ENCODE measurements around the gene CCDC40. TPM values are rescaled to one million over a fixed set of nuclear protein-coding genes. Genes with fewer than 3 reads are reported as not detected.
A peak's percentile ranks its signal among the peaks of the same experiment; 100 is the strongest.

CCDC40 gene
- total and polyA plus RNA-seq, 10 donors: 0.30 to 8.3 (median 2.3) TPM

GRCh38 chr17:79996291-79996690, 40.2 kb upstream of the CCDC40 start:
- peaks cover 26 to 72% (median 59%) of the 10 kb centered on the region in 6 donors for H3K4me1 ChIP-seq
- TF ChIP-seq POLR2A (IDR thresholded peaks at IDR 0.05) (no peak), POLR2AphosphoS5 (IDR thresholded peaks at IDR 0.05) (no peak), CTCF (IDR thresholded peaks at IDR 0.05 in 8 of 11, conservative IDR thresholded peaks at IDR 0.05 in 3 of 11) (no peak)
- H3K27ac ChIP-seq: peak overlapping the region; percentile 69 to 95 (median 86)
- 55 to 76% (median 71%) methylated on average over 12 of the region's 12 CpGs for WGBS, 5 donors
- H3K27me3 ChIP-seq (replicated peaks in 1 of 7): peaks cover 0 to 17% (median 0%) of the 10 kb centered on the region in 7 donors
- peaks cover 0 to 2% (median 0%) of the 10 kb centered on the region in 6 donors for H3K36me3 ChIP-seq
- peak overlapping the region in 1 of 8 donors; percentile 53 for H3K4me3 ChIP-seq
- no peak for DNase-seq
- intact Hi-C loops (cut with DNase I; ENCODE audit: low total_unique reads): no loop called here
- no peaks in the 10 kb centered on the region for H3K9me3 ChIP-seq

GRCh38 chr17:79997011-79997660, 39.3 kb upstream of the CCDC40 start:
- 22 to 29% (median 26%) methylated on average over 15 of the region's 15 CpGs for WGBS, 5 donors

GRCh38 chr17:80000136-80000535, 36.3 kb upstream of the CCDC40 start:
- Histone ChIP-seq H3K27me3 (replicated peaks in 1 of 7) (no peaks in the 10 kb centered on the region), H3K4me1 (peaks cover 8 to 34% (median 26%) of the 10 kb centered on the region in 6 donors), H3K36me3 (peaks cover 0 to 21% (median 0%) of the 10 kb centered on the region in 6 donors), H3K9me3 (no peaks in the 10 kb centered on the region), H3K27ac (no peak overlapping the region), H3K4me3 (no peak overlapping the region)
- DNase-seq: no peak
- 86 to 95% (median 93%) methylated on average over 7 of the region's 7 CpGs for WGBS, 5 donors
- intact Hi-C loops (cut with DNase I; ENCODE audit: low total_unique reads): no loop called here
- TF ChIP-seq POLR2AphosphoS5 (IDR thresholded peaks at IDR 0.05) (no peak), CTCF (IDR thresholded peaks at IDR 0.05 in 8 of 11, conservative IDR thresholded peaks at IDR 0.05 in 3 of 11) (no peak), POLR2A (IDR thresholded peaks at IDR 0.05) (no peak)

More at GRCh38 chr17:79997011-79997660, 39.3 kb upstream of the CCDC40 start:
- TF ChIP-seq POLR2A (IDR thresholded peaks at IDR 0.05) (no peak), POLR2AphosphoS5 (IDR thresholded peaks at IDR 0.05) (peak; percentile 24 to 89 (median 66)), CTCF (IDR thresholded peaks at IDR 0.05 in 8 of 11, conservative IDR thresholded peaks at IDR 0.05 in 3 of 11) (peak in 3 of 11 experiments; percentile 8 to 42 (median 11))
- Histone ChIP-seq H3K27me3 (replicated peaks in 1 of 7) (peaks cover 0 to 11% (median 0%) of the 10 kb centered on the region in 7 donors), H3K4me1 (peaks cover 18 to 64% (median 51%) of the 10 kb centered on the region in 6 donors), H3K9me3 (no peaks in the 10 kb centered on the region), H3K27ac (peak overlapping the region; percentile 69 to 95 (median 86)), H3K36me3 (peaks cover 0 to 10% (median 0%) of the 10 kb centered on the region in 6 donors), H3K4me3 (peak overlapping the region in 1 of 8 donors; percentile 53)
- intact Hi-C loops (cut with DNase I; ENCODE audit: low total_unique reads): no loop called here
- DNase-seq: peak; percentile 92

- H3K27ac ChIP-seq: no peak overlapping the region
- DNase-seq: no peak
- no peaks in the 10 kb centered on the region for H3K9me3 ChIP-seq
- TF ChIP-seq POLR2AphosphoS5 (IDR thresholded peaks at IDR 0.05): no peak
- TF ChIP-seq CTCF (IDR thresholded peaks at IDR 0.05 in 8 of 11, conservative IDR thresholded peaks at IDR 0.05 in 3 of 11): no peak
- no peak for TF ChIP-seq POLR2A (IDR thresholded peaks at IDR 0.05)
- peaks cover 8 to 36% (median 29%) of the 10 kb centered on the region in 6 donors for H3K4me1 ChIP-seq
- peaks cover 0 to 21% (median 0%) of the 10 kb centered on the region in 6 donors for H3K36me3 ChIP-seq
- H3K4me3 ChIP-seq: no peak overlapping the region
- intact Hi-C loops (cut with DNase I; ENCODE audit: low total_unique reads): no loop called here
- H3K27me3 ChIP-seq (replicated peaks in 1 of 7): no peaks in the 10 kb centered on the region
- 90 to 98% (median 94%) methylated on average over 13 to 29 of the region's 29 CpGs for WGBS, 5 donors
These were observed 35.3 kb upstream of the CCDC40 start for GRCh38 chr17:80000981-80001775.

All from spleen (tissue), 11 donors.